GM19397 (cell line): ENCODE results near the gene IFITM1.
"Not testable (repeated sequence)": the region's sequence is repeated elsewhere in the genome, so short reads cannot be mapped to it uniquely, and the experiment has no call there.

Source experiments
- ATAC-seq: cut with Tn5 transposase; IDR thresholded peaks from one replicate; pipeline ENCODE4 v1.9.1; 2021; ENCODE audit warnings: mild to moderate bottlenecking, moderate library complexity; ENCODE audit not compliant: unreplicated experiment

The IFITM1 gene

GRCh38 chr11:340539-341512 lies 27.0 kb downstream of the IFITM1 start:
- no peak for ATAC-seq

GRCh38 chr11:342328-342727 lies 28.5 kb downstream of the IFITM1 start:
- ATAC-seq, result no peak

GRCh38 chr11:344836-345578 lies 31.2 kb downstream of the IFITM1 start:
- no peak for ATAC-seq

- ATAC-seq, result no peak
These were observed 32.7 kb downstream of the IFITM1 start for GRCh38 chr11:346529-346928.

GRCh38 chr11:349270-349954 lies 35.6 kb downstream of the IFITM1 start:
- not testable (repeated sequence) for ATAC-seq

- not testable (repeated sequence) for ATAC-seq
These were observed 36.3 kb downstream of the IFITM1 start for GRCh38 chr11:350033-350722.

DNA sequence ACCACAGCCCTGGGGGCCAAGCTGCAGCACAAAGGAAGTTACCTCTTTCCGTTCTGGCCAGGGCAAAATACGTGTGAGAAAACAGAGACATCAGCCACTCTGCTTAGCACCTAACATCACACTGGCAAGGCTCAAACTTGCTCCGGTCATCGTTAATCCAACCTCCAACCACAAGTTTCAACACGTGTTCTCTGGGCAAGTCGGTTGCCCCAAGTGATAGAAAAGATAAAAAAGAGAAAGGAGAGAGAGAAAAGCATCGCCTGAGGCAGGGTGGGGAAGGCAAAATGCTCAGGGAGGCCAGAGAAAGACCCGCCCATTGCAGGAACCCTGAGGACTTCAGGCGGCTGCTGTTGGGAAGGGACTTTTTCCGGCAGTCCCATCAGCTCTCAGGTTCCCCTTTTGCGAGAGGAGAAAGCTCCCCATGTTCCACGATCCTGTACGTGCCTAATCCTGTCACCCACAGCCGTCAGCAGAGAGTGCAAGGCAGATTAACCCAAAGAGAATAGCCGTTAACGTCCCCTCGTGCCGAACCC lies 36.9 kb downstream of the IFITM1 start:
- no peak for ATAC-seq

GRCh38 chr11:351411-351810 lies 37.6 kb downstream of the IFITM1 start:
- no peak for ATAC-seq

DNA sequence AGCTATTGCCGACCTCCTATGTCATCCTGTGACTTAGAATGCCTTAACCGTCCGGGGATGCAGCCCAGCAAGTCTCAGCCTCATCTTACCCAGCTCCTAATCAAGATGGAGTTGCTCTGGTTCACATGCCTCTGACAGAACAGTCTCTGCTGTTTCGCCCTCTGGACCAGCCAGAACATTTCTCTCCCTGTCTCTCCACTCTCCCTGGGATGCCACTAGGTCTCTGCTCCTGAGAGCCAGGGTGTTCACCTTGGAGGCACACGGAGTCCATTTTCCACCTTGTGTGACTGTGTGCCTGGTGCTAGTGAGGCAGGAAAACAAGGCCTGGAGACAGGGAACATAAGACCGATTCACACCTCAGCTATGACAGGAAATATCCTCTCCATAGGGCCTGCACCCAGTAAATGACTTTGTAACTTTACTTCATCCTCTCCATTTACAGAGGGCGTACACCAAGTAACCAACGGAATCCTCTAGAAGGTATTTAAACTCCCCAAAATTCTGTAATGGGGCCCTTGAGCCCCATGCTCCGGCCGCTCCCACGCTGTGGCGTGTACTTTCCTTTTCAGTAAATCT lies 38.7 kb downstream of the IFITM1 start:
- ATAC-seq, result no peak

DNA sequence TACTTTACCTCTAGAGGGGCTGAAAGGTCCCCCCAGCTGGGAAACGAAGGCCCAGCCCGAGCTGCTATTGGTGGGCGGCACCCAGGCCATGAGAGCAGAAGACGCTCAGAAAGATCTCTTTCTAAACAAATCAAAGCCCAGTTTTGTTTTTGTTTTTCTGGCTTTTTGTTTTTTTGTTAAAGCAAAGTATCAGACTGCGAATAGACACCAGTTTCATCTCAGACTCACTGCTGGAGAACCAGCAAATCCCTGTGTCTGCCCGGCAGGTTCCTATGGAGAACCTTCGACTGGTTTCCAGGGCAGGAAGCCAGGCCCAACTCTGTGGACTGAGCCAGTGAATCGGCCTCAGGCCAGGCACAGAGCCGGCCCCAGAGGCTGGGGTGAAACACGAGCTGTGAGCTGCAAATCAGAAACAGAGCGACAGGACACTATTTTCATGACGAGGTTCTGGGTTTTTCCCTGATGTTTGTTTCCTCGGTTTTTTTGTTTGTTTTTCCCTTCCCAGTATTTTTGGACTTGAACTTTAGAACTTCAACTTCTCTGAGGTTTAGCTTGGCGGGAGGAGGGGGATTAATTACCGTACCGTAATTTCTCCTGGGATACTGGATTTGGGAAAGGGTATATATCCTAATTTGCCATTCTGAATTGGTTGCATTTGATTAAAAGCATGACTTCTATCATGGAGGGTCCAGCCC lies 39.5 kb downstream of the IFITM1 start:
- ATAC-seq, result no peak

DNA sequence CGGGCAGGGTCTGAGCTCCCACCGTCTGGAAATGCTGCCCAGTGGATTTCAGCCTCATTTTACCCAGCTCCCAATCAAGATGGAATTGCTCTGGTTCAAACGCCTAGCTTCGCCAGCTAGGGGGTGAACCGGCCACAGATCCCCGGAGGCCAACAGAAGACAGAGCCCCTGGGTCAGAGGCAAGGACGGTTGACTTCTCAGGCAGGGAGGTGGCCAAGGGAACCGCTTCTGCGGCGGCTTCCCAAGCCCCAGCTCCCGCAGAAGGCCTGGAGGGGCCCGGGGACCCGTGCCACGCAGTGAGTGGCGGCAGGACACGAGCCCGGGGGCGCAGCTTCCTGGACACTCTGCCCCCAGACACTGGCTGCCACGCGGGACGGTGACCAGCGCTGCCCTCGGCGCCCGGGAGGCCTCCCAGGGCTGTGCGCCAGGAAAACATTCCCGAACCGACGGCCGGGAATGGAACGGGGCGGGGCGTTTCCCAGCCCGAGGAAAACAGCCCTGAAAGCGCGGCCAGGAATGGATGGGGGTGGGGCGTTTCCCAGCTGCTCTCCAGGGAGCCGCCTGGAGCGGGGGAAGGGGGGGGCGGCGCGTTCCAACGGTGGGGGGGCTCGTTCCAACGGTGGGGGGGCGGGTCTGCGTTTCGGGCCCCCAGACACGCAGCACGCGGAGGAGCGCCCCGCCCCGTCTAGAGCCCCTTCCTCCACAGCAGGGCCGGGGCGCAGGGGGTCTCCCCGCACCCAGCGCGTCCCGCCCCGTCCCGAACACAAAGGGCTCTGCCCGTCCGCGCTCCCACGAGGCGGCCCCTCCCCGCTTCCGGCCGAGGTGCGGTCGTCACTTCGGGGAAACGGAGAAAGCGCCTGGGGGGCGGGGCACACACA lies 42.0 kb downstream of the IFITM1 start:
- peak; percentile 63 for ATAC-seq

- ATAC-seq, result no peak
These were observed 42.8 kb downstream of the IFITM1 start for GRCh38 chr11:356610-357009.

GRCh38 chr11:357582-357981 lies 43.7 kb downstream of the IFITM1 start:
- no peak for ATAC-seq

DNA sequence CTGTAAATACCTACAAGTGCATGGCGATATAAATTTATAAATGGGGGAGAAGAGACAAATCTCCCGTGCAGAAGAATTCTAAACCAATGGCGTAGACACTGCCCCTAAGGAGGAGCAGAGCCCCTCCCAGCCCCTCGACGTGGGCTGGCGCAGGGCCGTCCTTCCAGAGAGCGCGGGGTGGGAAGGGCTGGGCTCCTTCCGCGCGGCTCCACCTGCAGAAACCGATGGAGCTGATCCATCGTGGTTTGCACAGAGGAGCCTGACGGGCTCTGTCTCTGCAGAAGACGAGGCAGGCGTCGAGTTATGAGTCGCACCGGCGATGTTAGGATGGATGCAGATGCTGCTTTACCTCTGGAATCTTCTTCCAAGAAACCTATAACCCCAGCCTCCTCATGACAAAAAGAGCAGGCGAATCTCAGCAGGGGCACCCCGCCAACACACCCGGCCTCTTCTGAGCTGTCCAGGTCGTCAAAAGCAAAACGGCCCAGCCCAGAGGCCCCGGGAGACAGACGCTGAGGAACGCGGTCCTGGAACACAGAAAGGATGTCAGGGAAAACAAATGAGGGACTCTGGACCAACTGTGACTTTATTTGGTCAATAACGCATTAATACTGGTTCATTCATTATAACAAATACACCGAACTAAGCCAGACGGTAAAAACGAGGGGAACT lies 44.4 kb downstream of the IFITM1 start:
- no peak for ATAC-seq

DNA sequence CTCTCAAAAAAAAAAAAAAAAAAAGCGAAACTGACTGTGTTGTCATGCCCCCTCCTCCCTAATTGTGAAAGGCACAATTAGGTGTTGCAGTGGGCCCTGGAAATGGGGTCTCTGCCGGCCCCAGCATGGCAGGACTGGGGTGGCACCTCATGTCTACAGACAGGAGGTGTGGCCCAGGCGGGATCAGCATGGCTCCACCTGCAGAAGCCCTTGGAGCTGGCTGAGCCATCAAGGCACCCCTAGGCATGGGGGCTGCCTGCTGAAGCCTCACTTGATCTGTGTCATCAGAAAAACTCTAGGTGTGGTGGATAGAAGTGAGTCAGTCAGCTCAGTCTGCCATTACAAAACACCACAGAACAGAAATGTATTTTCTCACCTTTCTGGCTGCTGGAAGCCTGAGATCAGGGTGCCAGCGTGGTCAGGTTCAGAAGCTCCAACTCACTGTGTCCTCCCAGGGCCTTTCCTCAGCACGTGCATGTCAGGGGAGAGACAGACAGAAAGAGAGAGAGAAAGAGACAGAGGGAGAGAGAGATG lies 45.4 kb downstream of the IFITM1 start:
- ATAC-seq, result no peak

DNA sequence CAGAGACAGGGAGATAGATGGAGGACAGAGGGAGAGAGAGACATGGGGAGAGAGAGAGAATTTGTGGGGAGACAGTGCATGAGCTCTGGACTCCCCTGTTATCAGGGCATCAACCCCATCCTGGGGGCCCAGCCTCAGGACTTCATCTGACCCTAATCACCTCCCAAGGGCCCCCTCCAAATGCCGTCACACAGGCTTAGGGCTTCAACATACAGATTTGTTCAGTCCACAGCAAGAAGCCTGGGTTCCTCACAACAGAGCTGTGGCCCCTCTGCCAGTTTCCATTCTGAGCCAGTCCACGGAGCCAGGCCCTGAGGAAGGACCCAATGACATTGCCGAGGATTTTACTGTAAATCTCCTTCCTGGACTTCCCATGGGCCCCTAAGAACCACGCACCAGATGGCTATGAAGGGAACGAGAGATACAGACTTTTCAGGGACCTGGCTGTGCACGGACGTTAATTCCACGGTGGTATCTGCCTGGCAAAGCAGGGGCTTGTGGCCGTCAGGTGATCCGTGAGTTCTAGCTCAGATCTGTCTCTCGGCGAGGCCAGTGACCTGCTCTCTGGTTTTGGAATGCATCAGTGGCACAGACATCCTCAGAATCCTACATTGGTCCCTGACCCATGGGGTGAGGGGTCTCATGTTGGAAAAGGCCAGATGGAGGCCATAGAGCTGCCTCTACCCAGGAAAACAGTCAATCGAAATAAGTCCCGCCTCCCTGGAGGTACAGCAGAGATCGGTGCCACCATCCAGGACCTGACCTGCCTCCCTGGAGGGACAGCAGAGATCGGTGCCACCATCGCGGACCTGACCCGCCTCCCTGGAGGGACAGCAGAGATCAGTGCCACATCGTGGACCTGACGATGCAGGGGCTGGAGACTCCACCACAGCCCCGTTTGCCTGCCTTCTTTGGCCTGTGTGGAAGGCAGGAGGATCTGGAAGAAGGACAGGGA lies 46.8 kb downstream of the IFITM1 start:
- no peak for ATAC-seq
